DLD1 (cell line): ENCODE measurements around the gene CTPS2.
"Not testable (repeated sequence)": the region's sequence is repeated elsewhere in the genome, so short reads cannot be mapped to it uniquely, and the experiment has no call there.

ENCODE experiments used
- in situ Hi-C: cut with HindIII; loops from 2 replicates; pipeline ENCODE4 v1.10.0; 2017; ENCODE audit warnings: low sequenced_read_pairs

Gene CTPS2

DNA sequence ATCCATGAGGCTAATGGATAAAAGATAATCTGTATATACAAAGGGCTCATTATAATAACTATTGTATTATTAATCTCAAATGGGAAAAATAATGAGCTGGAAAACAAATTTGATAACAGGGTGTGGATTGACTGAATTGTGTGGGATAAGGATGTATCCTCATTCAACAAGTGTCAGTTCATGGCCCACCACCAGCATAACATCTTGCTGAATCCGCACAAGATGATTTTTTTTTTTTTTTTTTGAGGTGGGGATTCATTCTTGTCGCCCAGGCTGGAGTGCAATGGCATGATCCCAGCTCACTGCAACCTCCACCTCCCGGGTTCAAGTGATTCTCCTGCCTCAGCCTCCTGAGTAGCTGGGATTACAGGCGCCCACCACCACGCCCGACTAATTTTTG, 3.2 kb upstream of the CTPS2 start:
- in situ Hi-C loops = not testable (repeated sequence)

- in situ Hi-C loops = no loop called here
These were observed 2.0 kb upstream of the CTPS2 start for GRCh38 chrX:16714504-16714903.

DNA sequence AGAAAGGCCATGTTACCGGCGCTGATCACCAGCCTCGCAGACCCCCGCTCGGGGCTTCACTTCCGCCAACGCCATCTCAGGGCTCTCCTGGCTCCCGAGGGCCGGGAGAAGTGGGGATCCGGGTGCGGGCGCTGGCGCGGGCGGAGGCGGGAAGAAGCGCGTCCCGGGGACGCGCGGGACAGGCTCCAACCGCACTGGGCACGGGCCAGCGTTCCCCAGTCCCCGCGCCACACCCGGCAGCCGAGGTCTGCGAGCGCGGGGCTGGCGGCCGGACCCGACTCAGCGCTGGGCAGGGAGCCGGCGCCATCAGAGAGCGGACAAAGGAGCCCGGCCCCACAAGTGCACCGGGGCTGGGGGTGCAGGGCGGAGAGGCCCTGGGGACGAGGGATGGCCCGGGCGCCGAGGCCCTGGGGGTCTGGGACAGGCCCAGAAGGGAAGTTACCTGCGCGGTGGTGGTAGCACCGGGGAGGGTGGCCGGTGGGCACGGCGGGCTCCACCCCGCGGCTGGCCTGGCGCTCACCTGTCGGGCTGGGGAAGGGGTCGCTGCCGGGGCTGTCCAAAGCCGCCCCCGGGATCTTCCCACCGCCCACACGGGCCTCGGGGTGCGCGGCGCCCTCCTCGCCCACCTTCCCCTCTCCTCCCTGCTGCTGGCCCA, 449 bp downstream of the CTPS2 start:
- in situ Hi-C loops = no loop called here

DNA sequence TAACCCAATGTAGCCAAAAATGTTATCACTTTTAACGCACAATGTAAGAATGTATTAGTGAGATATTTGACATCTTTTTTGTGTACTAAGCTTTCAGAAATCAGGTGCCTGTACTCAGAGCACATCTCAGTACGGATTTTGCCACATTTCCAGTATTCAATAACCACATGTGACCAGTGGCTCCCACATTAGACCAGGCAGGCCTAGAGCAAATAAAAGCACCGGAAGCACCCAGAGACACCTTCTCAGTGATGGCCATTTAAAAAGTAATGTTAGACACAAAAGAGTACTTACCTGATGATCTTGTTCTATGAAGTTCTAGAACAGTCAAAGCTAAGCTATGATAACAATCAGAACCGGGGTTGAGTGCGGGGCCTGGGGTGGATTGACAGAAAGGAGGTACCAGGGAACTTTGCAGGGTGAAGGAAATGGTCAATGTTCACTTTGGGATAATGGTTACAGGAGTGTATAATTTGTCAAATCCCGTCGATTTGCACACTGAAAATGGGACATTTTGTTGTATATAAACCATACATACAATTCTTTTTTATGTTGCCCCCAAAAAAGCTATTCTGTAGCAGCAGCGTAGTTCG, 1.2 kb downstream of the CTPS2 start:
- in situ Hi-C loops = no loop called here

DNA sequence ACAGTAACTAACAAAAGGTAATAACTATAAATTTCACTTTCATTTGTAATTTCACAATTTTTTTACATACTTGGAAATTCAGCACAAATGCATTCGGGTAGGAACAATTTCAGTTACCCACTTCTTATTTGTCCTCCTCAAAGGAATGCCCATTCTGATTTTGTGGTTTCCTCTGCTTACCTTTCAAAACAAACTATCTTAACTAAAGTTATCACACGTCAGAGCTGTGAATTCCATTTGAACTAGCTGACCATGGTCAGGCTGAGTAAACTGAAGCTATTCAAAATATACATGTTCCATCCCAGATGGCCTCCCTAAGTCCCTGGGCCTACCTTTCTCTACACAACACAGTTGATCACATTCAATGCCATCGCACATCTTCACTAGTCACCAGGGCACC, 4.5 kb downstream of the CTPS2 start:
- in situ Hi-C loops = no loop called here

GRCh38 chrX:16705370-16705769, 7.1 kb downstream of the CTPS2 start:
- in situ Hi-C loops = no loop called here

GRCh38 chrX:16702700-16703599, 9.5 kb downstream of the CTPS2 start:
- in situ Hi-C loops = no loop called here

DNA sequence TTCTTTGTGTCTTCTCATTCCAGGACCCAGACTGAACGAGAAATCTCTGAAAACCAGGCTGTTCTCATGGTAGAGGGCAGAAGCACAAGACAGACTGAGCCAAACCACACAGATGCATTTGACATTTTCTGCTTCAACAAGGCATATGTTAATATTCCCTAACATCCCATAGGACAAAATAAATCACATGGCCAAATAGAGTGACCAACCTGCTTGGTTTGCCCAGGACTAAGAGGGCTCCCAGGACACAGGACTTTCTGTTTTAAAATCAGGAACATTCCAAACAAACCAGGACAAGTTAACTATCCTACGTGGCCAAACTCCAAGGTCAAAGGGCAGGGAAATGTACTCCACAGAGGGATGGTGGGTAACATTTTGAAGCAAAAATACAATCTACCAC, 11.7 kb downstream of the CTPS2 start:
- in situ Hi-C loops = no loop called here

DNA sequence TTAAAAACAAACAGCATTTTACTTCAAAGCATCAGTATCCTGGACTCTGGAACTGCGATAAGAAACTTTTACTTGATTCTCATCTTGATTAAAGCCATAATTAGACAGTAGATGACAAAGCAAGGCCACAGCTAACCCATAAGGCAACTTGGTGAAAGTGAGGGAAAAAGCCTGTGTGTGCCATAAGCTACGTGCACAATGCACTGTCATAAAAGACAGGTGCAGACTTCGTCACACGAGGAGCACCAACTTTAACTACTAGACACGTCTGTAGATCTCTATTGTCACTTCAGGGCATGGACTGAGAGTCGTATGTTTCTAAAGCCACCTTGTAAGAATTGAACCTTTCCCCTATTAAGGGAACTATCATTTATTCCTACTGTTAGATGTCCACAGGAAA, 13.1 kb downstream of the CTPS2 start:
- in situ Hi-C loops = no loop called here

GRCh38 chrX:16696956-16697355, 15.5 kb downstream of the CTPS2 start:
- in situ Hi-C loops = no loop called here

DNA sequence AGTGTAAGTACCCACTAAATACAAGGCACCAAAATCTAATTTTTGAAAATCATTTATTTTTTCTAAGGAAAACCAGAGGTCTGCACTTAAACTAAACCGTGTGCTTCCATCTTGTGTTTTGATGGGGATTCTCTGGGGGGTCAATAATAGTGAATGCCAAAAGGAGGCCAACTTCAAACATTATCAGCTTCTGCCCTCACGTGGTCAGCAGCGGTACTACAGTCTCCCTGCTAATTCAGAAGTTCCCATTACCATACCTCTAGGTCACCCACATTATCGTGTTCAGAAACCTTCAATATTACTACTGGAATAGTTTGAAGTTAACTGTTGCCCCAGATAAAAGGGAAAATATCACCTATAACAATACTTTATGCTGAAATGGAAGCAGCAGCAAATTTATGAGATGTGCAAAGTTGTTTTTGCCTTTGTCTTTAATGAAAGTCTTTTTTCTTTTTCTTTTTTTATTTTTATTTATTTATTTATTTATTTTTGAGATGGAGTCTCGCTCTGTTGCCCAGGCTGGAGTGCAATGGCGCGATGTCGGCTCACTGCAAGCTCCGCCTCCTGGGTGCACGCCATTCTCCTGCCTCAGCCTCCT, 17.3 kb downstream of the CTPS2 start:
- in situ Hi-C loops = no loop called here

GRCh38 chrX:16687514-16687913, 25.0 kb downstream of the CTPS2 start:
- in situ Hi-C loops = no loop called here

DNA sequence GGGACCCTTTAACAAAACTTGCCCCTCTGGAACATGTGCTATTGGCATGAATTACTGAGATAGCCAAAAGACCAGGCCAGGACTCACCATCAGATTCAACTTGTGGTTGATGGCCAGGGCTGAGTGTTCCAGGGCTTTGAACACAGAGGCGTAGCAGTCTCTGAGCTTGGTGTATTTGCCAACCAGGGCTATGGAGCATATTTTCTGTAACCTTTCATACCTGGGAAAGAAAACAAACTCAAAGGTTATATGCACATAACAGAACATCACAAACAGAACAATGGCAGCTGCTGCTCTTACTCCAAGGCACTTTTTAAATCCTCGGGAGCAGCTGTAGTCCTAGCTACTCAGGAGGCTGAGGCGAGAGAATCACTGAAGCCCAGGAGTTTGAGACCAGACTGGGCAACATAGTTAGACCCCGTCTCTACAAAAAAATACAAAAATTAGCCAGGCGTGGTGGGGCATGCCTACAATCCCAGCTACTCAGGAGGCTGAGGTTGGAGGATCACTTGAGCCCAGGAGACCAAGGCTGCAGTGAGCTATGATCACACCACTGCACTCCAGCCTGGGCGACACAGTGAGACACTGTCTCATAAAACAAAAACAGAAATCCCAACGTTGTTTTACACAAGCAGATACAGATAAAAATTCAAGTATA, 29.3 kb downstream of the CTPS2 start:
- in situ Hi-C loops = no loop called here

GRCh38 chrX:16678689-16679088, 33.8 kb downstream of the CTPS2 start:
- in situ Hi-C loops = no loop called here

DNA sequence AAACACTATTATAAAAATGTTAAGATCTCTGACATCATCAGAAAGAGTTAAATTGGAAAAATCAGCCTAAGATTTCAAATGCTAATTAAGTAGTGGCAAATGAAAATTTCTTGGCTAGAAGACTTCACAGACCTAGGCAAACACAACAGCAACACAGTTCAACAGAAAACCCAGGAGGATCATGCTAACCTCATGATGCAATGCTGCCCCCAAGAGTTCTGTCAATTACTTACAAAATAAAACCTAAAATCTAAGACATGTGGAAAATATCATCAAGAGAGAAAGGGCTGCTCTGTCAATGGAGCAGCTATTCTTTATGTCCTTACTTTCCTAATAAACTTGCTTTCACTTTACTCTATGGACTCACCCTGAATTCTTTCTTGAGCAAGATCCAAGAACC, 41.5 kb downstream of the CTPS2 start:
- in situ Hi-C loops = no loop called here

DNA sequence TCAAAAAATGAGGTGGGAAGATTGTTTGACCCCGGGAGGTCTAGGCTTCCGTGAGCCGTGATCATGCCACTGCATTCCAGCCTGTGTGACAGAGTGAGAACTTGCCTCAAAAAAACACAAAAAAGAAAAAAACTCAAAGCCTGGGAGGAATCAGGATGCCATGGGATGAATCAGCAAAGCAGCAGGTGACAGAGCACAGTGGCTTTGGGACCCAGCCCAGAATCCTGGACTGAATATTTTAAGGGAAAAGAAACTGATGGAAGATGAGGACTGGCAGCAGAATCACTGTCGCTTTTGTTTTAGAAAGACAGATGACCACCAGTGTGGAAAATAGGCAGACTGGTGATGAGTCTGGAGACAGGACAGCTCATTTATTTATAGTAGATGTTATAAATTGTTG, 45.9 kb downstream of the CTPS2 start:
- in situ Hi-C loops = no loop called here

- in situ Hi-C loops = no loop called here
These were observed 47.4 kb downstream of the CTPS2 start for GRCh38 chrX:16665089-16665488.

DNA sequence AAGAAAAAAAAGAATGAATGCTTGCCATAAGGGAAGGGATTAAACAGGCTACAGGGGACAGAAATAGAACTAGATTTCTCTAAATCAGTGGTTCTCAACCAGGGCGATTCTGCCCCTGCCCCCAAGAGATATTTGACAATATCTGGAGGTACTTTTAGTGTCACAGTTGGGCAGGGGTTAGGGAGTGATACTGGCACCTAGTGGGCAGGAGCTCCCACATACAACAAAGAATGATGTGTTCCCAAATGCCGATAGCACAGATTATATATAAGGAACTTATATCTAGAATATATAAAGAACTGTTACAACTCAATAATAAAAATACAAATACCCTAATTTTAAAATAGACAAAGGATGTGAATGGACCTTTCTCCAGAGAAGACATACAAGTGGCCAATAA, 47.8 kb downstream of the CTPS2 start:
- in situ Hi-C loops = no loop called here

- in situ Hi-C loops = no loop called here
These were observed 48.4 kb downstream of the CTPS2 start for GRCh38 chrX:16664074-16664473.

GRCh38 chrX:16662402-16662801, 50.1 kb downstream of the CTPS2 start:
- in situ Hi-C loops = no loop called here

- in situ Hi-C loops = no loop called here
These were observed 51.0 kb downstream of the CTPS2 start for GRCh38 chrX:16661495-16661894.
